Coronary artery (tissue), 2 donors: ENCODE results near the gene SAMM50.

Experiments
- DNase-seq: peaks from one replicate; pipeline ENCODE4 v3.0.0-alpha.2; 2017; ENCODE audit warnings: low spot score
- H3K27ac ChIP-seq, 2 donors: fragments of 200-600 bp; sonication (generic); one replicate each; pipeline ENCODE4 v1.5.1; 2016 to 2019
- H3K4me3 ChIP-seq: fragments of 200-600 bp; sonication (generic); 2 replicates; pipeline ENCODE4 v1.5.1; 2016; ENCODE audit warnings: mild to moderate bottlenecking, moderate library complexity
- CTCF ChIP-seq: fragments of 200-600 bp; sonication (generic); IDR thresholded peaks from one replicate; pipeline ENCODE4 v1.5.1; 2019; ENCODE audit warnings: antibody characterized with exemption

The SAMM50 gene

GRCh38 chr22:44020981-44021380 is 65.7 kb downstream of the SAMM50 start:
- no peak for TF ChIP-seq CTCF
- no peak for DNase-seq
- Histone ChIP-seq H3K27ac (no peak overlapping the region), H3K4me3 (no peak overlapping the region)

- no peak for DNase-seq
- peak overlapping the region; percentile 85 for H3K4me3 ChIP-seq
- no peak for TF ChIP-seq CTCF
Observed at GRCh38 chr22:44023404-44024287, 68.4 kb downstream of the SAMM50 start.

GRCh38 chr22:44024288-44024921 is 69.2 kb downstream of the SAMM50 start, which contains the start of gene PARVB:
Gene PARVB, plus strand, starts transcription at chr22:44024302. Its CDS starts 38 bp downstream, at chr22:44024340.
- no peak for TF ChIP-seq CTCF
- peak within 1 kb of the TSS; percentile 61 to 92 for H3K27ac ChIP-seq
- no peak for DNase-seq
- peak within 1 kb of the TSS; percentile 85 for H3K4me3 ChIP-seq

More at GRCh38 chr22:44023404-44024287, 68.4 kb downstream of the SAMM50 start:
- H3K27ac ChIP-seq: peak overlapping the region in 1 of 2 donors; percentile 92

GRCh38 chr22:44025171-44026065 is 70.2 kb downstream of the SAMM50 start:
- TF ChIP-seq CTCF: no peak
- peak overlapping the region; percentile 85 for H3K4me3 ChIP-seq
- no peak for DNase-seq
- peak overlapping the region in 1 of 2 donors; percentile 92 for H3K27ac ChIP-seq

- Histone ChIP-seq H3K27ac (peak overlapping the region; percentile 50 to 92), H3K4me3 (peak overlapping the region; percentile 85)
- DNase-seq: no peak
- no peak for TF ChIP-seq CTCF
Observed at GRCh38 chr22:44026066-44026629, 70.9 kb downstream of the SAMM50 start.
